GM19025 (cell line): ENCODE data around the gene TMEM243.
A peak's percentile ranks its signal among the peaks of the same experiment; 100 is the strongest.

Experiments
- ATAC-seq: cut with Tn5 transposase; IDR thresholded peaks from one replicate; pipeline ENCODE4 v1.9.1; 2021; ENCODE audit warnings: mild to moderate bottlenecking, low read depth, moderate library complexity; ENCODE audit not compliant: unreplicated experiment

The TMEM243 gene

DNA sequence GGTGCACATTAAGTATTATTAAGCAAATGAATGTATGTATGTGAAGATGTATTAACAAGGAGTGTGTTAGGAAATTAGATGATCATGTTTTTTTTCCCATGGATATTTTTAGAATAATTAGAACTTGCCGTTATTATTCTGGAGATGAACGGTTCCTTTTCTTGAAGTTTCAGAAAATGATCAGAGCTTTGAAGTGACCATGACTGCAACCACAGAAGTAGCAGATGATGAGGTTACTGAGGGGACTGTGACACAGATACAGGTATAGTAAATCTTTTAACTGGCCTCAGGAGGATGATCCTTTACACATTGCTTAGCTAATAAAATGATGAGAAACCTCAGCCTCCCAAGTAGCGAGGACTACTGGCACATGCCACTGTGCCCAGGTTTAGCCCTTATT is 48.7 kb downstream of the TMEM243 start:
- no peak for ATAC-seq

DNA sequence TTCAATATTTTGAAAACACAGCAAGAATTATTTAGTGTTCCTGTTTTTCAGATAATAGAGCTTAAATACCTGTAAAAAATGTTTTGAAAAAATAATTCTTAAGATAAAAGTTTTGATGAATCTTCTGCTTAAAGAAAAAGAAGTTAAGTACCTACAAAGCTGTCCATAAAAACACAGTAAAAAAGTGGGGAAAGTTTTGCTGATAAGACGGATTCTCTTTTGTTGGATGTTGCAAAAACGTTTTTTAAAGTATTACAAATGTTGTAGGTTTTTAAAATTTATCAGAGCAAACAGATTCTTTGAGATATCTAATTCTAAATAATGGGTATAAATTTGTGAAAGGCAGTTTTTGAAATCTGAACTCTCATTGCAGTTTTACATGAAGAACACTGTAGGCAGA is 55.1 kb downstream of the TMEM243 start:
- ATAC-seq: no peak

DNA sequence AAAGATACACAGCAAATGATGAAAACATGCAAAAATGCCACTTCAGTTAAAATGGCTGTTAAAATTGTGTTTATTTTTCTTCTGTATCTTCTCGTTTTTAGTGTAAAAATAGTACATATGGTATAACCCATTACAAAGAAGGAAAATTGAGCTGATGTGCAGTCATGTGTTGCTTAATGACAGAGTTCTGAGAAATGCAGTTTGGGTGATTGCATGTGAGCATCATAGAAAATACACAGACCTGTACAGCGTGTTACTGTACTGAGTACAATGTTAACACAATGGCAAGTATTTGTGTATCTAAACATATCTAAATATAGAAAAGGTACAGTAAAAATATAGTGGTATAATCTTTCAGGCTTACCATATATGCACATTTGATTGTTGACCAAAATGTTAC is 60.0 kb downstream of the TMEM243 start:
- ATAC-seq: no peak

- ATAC-seq: no peak
Observed at GRCh38 chr7:87156709-87157108, 62.8 kb downstream of the TMEM243 start.

- ATAC-seq: no peak
Observed at GRCh38 chr7:87155788-87156187, 63.7 kb downstream of the TMEM243 start.

- ATAC-seq: no peak
Observed at GRCh38 chr7:87154569-87154968, 65.0 kb downstream of the TMEM243 start.

DNA sequence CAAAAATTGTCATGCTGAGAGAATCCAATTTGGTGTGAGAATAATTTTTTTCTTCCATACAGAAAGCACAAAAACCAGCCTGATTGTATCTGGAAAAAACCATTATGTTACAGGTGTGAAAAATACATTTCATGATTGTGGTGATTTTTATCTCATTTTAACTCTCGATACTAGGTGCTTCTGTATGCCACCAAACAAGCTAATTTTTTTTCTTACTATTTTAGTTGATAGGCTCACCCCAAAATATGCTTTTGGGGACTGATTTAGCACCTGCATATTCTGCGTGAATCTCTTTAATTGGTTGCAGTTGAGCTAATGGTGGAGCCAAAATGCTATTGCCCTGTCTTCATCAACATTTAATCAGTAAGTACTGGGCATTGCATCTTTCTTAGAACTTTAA is 65.4 kb downstream of the TMEM243 start:
- no peak for ATAC-seq

DNA sequence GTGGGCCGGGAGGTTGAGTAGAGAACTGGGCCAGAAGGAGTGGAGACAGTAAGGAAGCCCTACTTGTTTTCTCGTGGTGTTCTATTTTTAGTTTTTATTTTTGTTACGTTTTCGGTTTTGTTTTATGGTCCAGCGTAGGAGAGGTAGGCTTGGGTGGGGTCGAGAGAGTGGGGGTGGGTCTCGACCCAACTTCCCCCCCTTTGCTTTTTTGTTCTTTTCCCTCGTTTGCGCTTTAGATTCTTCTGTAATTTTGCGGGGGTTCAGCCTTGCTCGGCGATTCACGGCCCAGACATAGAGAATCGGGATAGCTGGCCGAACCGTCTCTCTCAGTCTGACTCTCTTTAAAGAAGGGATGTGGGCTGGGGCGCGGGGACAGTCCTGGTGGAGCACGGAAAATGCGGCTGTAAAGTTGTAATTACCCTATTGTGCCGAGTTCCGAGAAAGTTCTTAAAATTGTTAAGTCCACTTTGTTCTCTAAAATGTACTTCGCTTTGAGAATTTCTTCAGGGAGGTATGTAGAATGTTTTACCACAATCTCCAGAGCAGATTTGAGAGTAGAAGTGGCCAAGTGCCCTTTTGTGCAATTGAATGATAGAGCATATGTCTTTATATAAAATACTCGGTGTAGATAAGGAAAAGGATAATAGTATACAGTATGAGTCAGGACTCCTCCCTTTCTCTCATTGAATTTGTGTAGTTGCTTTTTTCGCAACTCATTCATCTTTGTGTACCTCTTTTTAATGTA is 66.5 kb downstream of the TMEM243 start:
- peak; percentile 3 for ATAC-seq

GRCh38 chr7:87152112-87152896 is 67.2 kb downstream of the TMEM243 start, which contains the start of gene DMTF1:
Gene DMTF1 (plus strand): TSS chr7:87152453. CDS start chr7:87164942, 12,489 bp downstream.
- peak; percentile 85 for ATAC-seq

- ATAC-seq: peak; percentile 24
Observed at GRCh38 chr7:87151729-87152111, 67.8 kb downstream of the TMEM243 start.

- ATAC-seq: no peak
Observed at GRCh38 chr7:87151002-87151728, 68.4 kb downstream of the TMEM243 start.

DNA sequence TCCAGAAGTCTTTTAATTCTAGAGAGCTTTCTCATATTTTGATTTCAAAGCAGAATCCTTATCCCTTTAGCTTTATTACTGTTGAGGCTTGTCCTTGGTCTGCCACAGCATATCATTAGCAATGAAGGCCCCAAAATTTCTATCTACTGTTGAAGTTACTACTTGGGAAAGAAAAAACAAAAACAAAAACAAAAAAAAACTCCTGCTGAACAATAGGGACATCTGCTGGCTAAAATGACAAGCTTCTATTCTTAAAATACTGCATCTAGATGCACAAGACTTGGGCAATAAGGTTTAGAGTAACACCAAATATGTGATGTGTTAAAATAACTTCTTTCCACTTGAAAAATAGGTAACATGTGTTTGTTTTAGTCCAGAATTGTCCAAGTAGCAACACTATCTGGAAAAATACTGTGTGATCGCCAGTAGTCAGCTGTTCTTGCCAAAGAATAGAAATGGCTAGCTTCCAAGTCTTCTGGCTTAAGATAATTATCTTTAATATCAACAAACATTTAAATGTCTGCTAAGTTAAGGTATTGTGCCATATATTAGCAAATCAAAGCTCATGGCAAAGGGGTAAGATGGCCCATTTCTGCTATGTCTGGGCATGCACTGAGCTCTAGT is 71.1 kb downstream of the TMEM243 start:
- ATAC-seq: no peak

- no peak for ATAC-seq
Observed at GRCh38 chr7:87147500-87147899, 72.0 kb downstream of the TMEM243 start.

- no peak for ATAC-seq
Observed at GRCh38 chr7:87146740-87147386, 72.7 kb downstream of the TMEM243 start.
